GM19372 (cell line): ENCODE results near the gene CHD9.
"Not testable (repeated sequence)": the region's sequence is repeated elsewhere in the genome, so short reads cannot be mapped to it uniquely, and the experiment has no call there.

Source experiments
- ATAC-seq: cut with Tn5 transposase; IDR thresholded peaks from one replicate; pipeline ENCODE4 v1.9.1; 2021; ENCODE audit warnings: mild to moderate bottlenecking, low read depth, moderate library complexity; ENCODE audit not compliant: unreplicated experiment

Gene CHD9

DNA sequence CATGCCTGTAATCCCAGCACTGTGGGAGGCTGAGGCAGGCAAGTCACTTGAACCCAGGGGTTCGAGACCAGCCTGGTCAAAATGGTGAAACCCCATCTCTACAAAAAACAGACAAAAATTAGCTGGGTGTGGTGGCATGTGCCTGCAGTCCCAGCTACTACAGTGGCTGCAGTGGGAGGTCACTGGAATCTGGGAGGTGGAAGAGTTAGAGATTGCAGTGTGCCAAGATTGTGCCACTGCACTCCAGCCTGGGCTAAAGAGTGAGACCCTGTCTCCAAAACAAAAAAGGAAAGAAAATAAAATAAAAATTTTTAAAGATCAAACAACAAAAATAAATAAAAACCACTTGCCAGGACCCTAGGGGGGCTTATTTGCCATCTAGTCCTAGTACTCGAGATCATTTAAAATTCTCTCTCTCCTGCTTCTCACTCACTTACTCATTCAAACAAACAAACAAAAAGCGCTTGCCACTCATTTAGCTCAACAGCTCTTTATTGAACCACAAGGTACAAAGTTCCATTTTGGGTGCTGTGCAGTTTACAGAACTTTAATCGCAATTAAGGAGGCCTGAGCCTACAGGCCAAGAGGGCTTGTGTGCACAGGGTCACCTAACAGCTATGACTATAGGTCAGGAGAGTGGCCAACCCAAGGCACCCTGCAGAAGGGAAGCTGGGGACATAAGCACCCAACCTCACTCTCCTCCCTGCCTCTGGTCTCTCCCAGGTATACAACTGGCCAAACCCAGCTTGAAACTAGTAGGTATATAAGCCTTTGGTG lies 6.5 kb upstream of the CHD9 start:
- no peak for ATAC-seq

- not testable (repeated sequence) for ATAC-seq
Observed at GRCh38 chr16:53051255-53051654, 3.5 kb upstream of the CHD9 start.

GRCh38 chr16:53052519-53053501 lies 2.0 kb upstream of the CHD9 start, which contains the start of gene CHD9NB:
Gene CHD9NB, minus strand, starts transcription at chr16:53052897. Its CDS starts 8,739 bp downstream, at chr16:53044158.
- no peak for ATAC-seq

- ATAC-seq: peak; percentile 38
Observed at GRCh38 chr16:53053967-53054669, 673 bp upstream of the CHD9 start.

GRCh38 chr16:53055541-53056391 lies 975 bp downstream of the CHD9 start:
- ATAC-seq: no peak

DNA sequence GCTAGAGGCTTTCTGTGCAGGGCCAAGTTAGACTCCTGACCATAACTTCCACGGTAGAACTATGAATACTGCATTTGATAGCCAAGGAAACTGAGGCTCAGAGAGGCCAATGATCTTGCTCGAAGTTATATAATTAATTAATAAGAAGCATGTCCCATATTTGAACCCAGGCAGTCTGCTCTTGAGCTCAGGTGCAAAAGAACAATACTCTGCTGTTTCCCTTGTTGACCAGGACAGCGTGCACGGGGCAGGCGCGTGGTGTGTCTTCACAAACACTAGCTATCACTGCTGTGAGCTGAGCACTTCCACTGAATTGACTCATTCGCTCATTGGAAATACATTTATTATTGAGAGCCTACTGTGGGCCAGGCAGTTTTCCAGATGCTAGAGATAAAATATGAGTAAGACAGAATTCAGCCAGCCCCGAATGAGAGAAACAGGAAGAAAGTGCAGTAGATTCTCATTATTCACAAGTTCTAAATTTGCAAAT lies 1.6 kb downstream of the CHD9 start:
- no peak for ATAC-seq

- no peak for ATAC-seq
Observed at GRCh38 chr16:53057658-53058057, 2.9 kb downstream of the CHD9 start.

DNA sequence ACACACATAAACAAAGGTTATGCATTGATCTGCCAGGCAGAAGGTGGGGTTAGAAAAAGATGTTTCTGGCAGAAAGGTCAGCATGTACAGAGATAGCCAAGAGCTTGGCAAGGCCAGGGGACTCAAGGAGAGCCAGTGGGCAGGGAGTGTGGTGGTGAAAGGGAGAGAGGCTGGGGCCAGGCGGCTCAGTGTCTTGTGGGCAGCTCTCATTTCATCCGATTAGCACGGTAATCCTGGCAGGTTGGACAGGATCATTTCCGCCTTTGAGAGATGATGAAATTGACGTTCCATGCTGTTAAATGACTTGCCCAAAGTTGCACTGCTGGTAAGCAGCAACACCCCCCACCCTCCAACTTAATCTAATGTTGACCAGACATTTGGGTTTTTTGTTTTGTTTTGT lies 3.6 kb downstream of the CHD9 start:
- no peak for ATAC-seq

- ATAC-seq: no peak
Observed at GRCh38 chr16:53058882-53059281, 4.1 kb downstream of the CHD9 start.

GRCh38 chr16:53059672-53060071 lies 4.9 kb downstream of the CHD9 start:
- no peak for ATAC-seq

DNA sequence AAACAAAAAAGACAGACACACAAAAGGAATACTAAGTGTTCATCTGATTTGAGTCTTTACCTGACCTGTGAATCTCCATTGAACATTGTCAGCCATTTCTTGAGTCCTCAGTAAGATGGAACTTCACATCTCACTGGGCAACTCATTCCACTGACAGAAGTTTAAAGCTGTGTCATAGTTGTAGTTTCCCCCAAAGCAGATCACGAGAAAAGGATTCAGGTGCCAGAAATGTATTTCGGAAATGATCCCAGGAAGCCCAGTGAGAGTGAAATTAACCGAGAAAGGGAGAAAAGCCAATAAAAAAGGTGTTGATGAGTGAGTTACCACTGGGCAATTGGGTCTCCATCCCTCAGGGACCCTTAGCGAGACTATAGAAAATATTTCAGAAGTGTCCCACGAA lies 6.5 kb downstream of the CHD9 start:
- peak; percentile 8 for ATAC-seq

DNA sequence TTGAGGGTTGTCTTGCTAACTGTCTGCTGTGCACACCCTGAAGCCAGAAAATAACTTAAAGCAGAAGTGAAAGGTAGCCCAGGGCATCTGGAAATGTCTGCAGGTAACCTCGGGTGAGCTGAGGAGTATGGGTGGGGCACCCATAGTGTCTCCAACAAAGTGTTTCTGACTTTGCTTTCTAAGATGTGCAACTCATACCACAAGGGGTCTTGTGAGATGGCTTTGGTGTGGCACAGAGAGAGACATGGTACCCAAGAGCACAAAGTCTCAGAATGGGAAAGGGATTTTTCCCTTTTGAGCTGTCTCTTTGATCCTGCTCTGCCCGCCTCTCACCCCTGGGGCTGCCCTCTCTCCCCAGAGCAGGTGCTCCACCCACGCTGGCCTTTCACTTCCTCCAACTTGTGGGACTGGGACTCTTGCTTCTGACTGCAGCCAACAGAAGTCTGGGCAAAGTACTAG lies 6.9 kb downstream of the CHD9 start:
- ATAC-seq: peak; percentile 86

DNA sequence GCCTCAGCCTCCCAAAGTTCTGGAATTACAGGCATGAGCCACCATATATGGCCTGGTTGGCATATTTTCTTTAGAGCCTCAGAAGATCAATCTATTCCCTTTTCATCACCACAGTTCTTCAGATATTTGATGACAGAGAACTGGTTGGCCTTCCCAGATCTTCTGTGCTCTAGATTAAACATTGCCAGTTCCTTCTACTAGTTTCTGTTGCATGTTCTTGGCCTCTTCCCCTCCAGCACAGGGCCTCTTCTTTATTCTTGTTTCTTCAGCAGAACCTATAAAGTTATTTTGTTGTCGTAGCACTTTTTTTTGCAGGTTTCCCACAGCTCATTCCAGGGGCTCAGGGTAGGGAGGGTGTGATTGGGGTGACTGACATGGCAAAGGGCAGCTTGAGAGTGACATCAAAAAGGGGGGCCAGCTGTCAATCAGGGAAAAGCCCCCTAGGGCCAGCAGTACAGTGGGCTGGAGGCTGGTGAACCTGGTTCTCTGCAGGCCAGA lies 9.3 kb downstream of the CHD9 start:
- no peak for ATAC-seq

DNA sequence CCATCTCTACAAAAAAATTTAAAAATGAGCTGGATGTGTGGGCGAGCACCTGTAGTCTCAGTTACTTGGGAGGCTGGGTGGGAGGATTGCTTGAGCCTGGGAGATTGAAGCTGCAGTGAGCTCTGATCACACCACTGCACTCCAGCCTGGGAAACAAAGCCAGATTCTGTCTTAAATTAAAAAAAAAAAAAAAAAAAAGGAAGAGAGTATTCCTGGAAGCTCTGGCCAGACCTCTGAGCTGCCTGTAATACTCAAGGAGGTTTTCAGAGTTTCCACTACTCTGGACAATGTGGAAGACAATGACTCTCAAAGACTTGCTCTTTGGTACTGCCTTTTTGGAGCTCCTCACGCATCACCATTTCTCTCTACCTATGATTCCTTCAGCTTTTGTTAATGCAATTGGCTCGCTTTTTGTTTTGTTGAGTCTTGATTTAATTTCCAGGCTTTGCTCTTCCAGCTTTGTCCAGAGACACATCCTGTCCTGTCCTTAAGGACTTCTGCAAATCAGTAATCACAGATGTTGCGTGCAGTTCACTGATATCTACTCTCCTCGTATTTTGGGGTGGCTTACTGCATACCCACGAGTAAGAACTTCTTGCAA lies 10.8 kb downstream of the CHD9 start:
- no peak for ATAC-seq

DNA sequence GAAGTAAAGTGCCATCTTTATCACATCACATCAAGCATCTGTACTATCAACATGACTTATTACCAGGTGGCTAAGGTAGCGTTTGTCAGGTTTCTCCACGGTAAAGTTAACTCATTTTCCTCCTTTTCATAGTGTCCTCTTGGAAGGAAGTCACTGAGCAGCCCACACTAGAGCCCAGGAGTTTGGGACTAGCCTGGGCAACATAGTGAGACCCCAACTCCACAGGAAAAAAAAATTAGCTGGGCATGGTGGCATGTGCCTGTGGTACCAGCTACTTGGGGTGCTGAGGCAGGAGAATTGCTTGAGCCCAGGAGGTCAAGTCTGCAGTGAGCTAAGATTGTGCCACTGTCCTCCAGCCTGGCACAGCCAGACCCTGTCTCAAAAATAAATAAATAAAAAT lies 12.9 kb downstream of the CHD9 start:
- ATAC-seq: no peak

DNA sequence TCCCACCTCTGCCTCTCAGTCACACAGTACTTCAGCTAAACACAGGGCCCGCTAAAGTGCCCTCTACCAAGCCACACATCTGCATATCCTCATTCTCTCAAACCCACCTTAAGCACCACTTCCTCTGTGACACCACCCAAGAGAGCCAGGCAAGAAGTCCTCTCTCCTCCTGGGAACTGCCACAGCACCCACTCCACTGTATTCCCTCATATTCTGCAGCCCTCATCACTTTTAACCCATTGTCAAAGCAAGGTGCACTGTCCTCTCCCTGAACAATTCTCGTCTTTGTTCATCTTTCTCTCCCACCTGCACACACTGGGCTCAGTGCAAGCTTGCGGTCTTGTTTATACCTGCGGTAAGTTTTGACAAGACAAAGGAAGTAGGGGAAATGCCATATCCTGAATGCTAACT lies 13.6 kb downstream of the CHD9 start:
- ATAC-seq: no peak

GRCh38 chr16:53069772-53070171 lies 15.0 kb downstream of the CHD9 start:
- ATAC-seq: no peak

DNA sequence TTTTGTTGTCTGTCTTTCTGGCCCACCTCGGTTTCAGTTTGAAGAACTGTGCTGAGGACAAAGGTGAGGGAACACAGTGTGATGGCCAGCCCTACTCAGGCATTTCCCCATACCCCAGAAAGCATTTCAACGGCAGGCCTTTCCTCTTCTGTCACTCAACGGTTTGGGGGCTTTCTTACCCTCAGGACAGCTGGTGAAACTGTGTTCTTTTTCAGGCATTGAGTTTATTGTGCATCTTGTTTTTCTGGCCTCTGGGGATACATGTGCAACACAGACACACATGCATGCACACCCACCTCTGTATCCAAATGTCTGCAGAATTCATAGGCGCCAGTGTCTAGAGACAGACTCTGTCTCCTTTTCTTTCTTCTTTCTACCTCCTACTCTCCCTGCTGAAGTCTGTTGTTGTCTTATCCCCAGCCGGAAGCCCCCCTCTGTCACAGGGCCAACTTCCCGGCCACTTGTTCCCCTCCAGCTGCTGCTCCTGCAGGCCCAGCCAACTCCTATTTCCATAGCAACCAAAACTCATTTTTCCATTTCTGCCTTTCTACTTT lies 17.0 kb downstream of the CHD9 start:
- peak; percentile 67 for ATAC-seq

- no peak for ATAC-seq
Observed at GRCh38 chr16:53073022-53073421, 18.2 kb downstream of the CHD9 start.
